ENCODE measurements around the gene COL2A1.

GRCh38 chr12:47999816-48000215 is 4.5 kb downstream of the COL2A1 start:
- no peak for TF ChIP-seq BCL6B (tag by site-specific recombination; IDR thresholded peaks at IDR 0.05)
- no peak for TF ChIP-seq GLIS1 (tag by site-specific recombination; IDR thresholded peaks at IDR 0.05)
- no peak for TF ChIP-seq ZNF521 (tag by site-specific recombination; IDR thresholded peaks at IDR 0.05)
- TF ChIP-seq CTCF (tag by site-specific recombination; IDR thresholded peaks at IDR 0.05): no peak
- TF ChIP-seq ZNF558 (tag by site-specific recombination; IDR thresholded peaks at IDR 0.05): no peak
- TF ChIP-seq, protein P1, sequence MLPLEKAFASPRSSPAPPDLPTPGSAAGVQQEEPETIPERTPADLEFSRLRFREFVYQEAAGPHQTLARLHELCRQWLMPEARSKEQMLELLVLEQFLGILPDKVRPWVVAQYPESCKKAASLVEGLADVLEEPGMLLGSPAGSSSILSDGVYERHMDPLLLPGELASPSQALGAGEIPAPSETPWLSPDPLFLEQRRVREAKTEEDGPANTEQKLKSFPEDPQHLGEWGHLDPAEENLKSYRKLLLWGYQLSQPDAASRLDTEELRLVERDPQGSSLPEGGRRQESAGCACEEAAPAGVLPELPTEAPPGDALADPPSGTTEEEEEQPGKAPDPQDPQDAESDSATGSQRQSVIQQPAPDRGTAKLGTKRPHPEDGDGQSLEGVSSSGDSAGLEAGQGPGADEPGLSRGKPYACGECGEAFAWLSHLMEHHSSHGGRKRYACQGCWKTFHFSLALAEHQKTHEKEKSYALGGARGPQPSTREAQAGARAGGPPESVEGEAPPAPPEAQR (tag by site-specific recombination; IDR thresholded peaks at IDR 0.05): no peak
- TF ChIP-seq ZNF274 (IDR thresholded peaks at IDR 0.05; ENCODE audit: low read length): no peak
- TF ChIP-seq ZNF274 (tag by site-specific recombination; IDR thresholded peaks at IDR 0.05; ENCODE audit: borderline replicate concordance): no peak

All from HEK293 (cell line).